ENCODE measurements around the gene KLKB1. TPM values are rescaled to one million over a fixed set of nuclear protein-coding genes. Genes with fewer than 3 reads are reported as not detected.
"Not testable (repeated sequence)": the region's sequence is repeated elsewhere in the genome, so short reads cannot be mapped to it uniquely, and the experiment has no call there.

KLKB1 gene
- total RNA-seq, 1 donor from 2014 or later: 0.58 TPM

- Histone ChIP-seq H3K4me3 (ENCODE audit: low read depth, low read length) (no peak overlapping the region), H3K36me3 (ENCODE audit: control insufficient read depth, insufficient read depth, low read length) (no peaks in the 10 kb centered on the region), H3K27me3 (ENCODE audit: control insufficient read depth, insufficient read depth, low read length) (no peaks in the 10 kb centered on the region)
- DNase-seq (ENCODE audit: low read depth): no peak
- no peak for TF ChIP-seq CTCF (IDR thresholded peaks at IDR 0.05; ENCODE audit: insufficient read depth, low read length, poor library complexity, severe bottlenecking)
Observed at GRCh38 chr4:186260117-186260503, 32.8 kb downstream of the KLKB1 start.

GRCh38 chr4:186260504-186261448, 33.5 kb downstream of the KLKB1 start:
- no peak for TF ChIP-seq CTCF (IDR thresholded peaks at IDR 0.05; ENCODE audit: insufficient read depth, low read length, poor library complexity, severe bottlenecking)
- no peak for DNase-seq (ENCODE audit: low read depth)
- no peaks in the 10 kb centered on the region for H3K27me3 ChIP-seq (ENCODE audit: control insufficient read depth, insufficient read depth, low read length)
- H3K4me3 ChIP-seq (ENCODE audit: low read depth, low read length): no peak overlapping the region
- no peaks in the 10 kb centered on the region for H3K36me3 ChIP-seq (ENCODE audit: control insufficient read depth, insufficient read depth, low read length)

- Histone ChIP-seq H3K27me3 (ENCODE audit: control insufficient read depth, insufficient read depth, low read length) (no peaks in the 10 kb centered on the region), H3K4me3 (ENCODE audit: low read depth, low read length) (no peak overlapping the region), H3K36me3 (ENCODE audit: control insufficient read depth, insufficient read depth, low read length) (no peaks in the 10 kb centered on the region)
- no peak for TF ChIP-seq CTCF (IDR thresholded peaks at IDR 0.05; ENCODE audit: insufficient read depth, low read length, poor library complexity, severe bottlenecking)
- no peak for DNase-seq (ENCODE audit: low read depth)
Observed at GRCh38 chr4:186264660-186265059, 37.4 kb downstream of the KLKB1 start.

- H3K27me3 ChIP-seq (ENCODE audit: control insufficient read depth, insufficient read depth, low read length); H3K36me3 ChIP-seq (ENCODE audit: control insufficient read depth, insufficient read depth, low read length); H3K4me3 ChIP-seq (ENCODE audit: low read depth, low read length); DNase-seq (ENCODE audit: low read depth): not testable (repeated sequence)
Observed at GRCh38 chr4:186265250-186265649, 37.9 kb downstream of the KLKB1 start.

GRCh38 chr4:186265683-186266652, 38.7 kb downstream of the KLKB1 start, which contains the start of gene F11:
F11 (plus strand) TSS chr4:186266189; CDS start chr4:186267137, 948 bp downstream.
- DNase-seq (ENCODE audit: low read depth): no peak
- Histone ChIP-seq H3K4me3 (ENCODE audit: low read depth, low read length) (no peak within 1 kb of the TSS), H3K27me3 (ENCODE audit: control insufficient read depth, insufficient read depth, low read length) (no peaks in the 10 kb centered on the region), H3K36me3 (ENCODE audit: control insufficient read depth, insufficient read depth, low read length) (no peaks in the 10 kb centered on the region)
- TF ChIP-seq CTCF (IDR thresholded peaks at IDR 0.05; ENCODE audit: insufficient read depth, low read length, poor library complexity, severe bottlenecking): no peak
